Vagina (tissue), 2 donors: ENCODE results near the gene RAPGEF4.

Experiments used
- CTCF ChIP-seq, 3 experiments: fragments of 450-650 bp in 2 of 3; fragments of 200-600 bp in 1 of 3; sonication (generic) in 1 of 3; IDR thresholded peaks; one replicate each; pipeline ENCODE4 v1.5.1; 2017 to 2019; ENCODE audit warnings: antibody characterized with exemption in 3 of 3, mild to moderate bottlenecking in 2 of 3, moderate library complexity in 2 of 3
- POLR2A ChIP-seq, 2 donors: fragments of 450-650 bp; IDR thresholded peaks; one replicate each; pipeline ENCODE4 v1.6.1; 2017; ENCODE audit warnings: antibody characterized with exemption in 2 of 2, mild to moderate bottlenecking in 2 of 2, moderate library complexity in 2 of 2
- POLR2AphosphoS5 ChIP-seq, 2 donors: sonication (generic); formaldehyde crosslinking; IDR thresholded peaks; one replicate each; pipeline ENCODE4 v1.9.0; 2017; ENCODE audit warnings: antibody characterized with exemption in 2 of 2, mild to moderate bottlenecking in 2 of 2, low read depth in 1 of 2; ENCODE audit not compliant: insufficient read depth in 1 of 2

- TF ChIP-seq CTCF (IDR thresholded peaks at IDR 0.05) (no peak), POLR2AphosphoS5 (IDR thresholded peaks at IDR 0.05; ENCODE audit: insufficient read depth in 1 of 2, low read depth in 1 of 2) (no peak), POLR2A (IDR thresholded peaks at IDR 0.05) (no peak)
Measured at GRCh38 chr2:172951554-172951953, 215.9 kb downstream of the RAPGEF4 start.
